Epithelial cell of esophagus (primary cell): ENCODE results near the gene PMIS2.

ENCODE experiments used
- DNase-seq: peaks from one replicate; pipeline ENCODE4 v3.0.0; 2010; ENCODE audit warnings: low read depth
- H3K4me3 ChIP-seq: 2 replicates; pipeline ENCODE4 v1.5.1; 2011; ENCODE audit warnings: mild to moderate bottlenecking, low read length, control low read depth
- CTCF ChIP-seq: IDR thresholded peaks from 2 replicates; pipeline ENCODE4 v1.5.1; 2011; ENCODE audit warnings: low read depth, mild to moderate bottlenecking, low read length, control low read depth, inconsistent platforms; ENCODE audit not compliant: insufficient read depth; ENCODE audit errors: missing control alignments

The PMIS2 gene

GRCh38 chr19:35629332-35629633 lies 43.3 kb downstream of the PMIS2 start:
- TF ChIP-seq CTCF: no peak
- H3K4me3 ChIP-seq: peak overlapping the region; percentile 100
- DNase-seq: no peak

- H3K4me3 ChIP-seq: no peak overlapping the region
- DNase-seq: no peak
- no peak for TF ChIP-seq CTCF
These were observed 47.9 kb downstream of the PMIS2 start for GRCh38 chr19:35633727-35634440.

- no peak for TF ChIP-seq CTCF
- DNase-seq: no peak
- no peak overlapping the region for H3K4me3 ChIP-seq
These were observed 50.7 kb downstream of the PMIS2 start for GRCh38 chr19:35636651-35637050.
